HG03432 (cell line): Measurements from ENCODE around the gene CEACAM16.
"Not testable (repeated sequence)": the region's sequence is repeated elsewhere in the genome, so short reads cannot be mapped to it uniquely, and the experiment has no call there.

Experiments
- ATAC-seq: cut with Tn5 transposase; IDR thresholded peaks from one replicate; pipeline ENCODE4 v1.9.1; 2021; ENCODE audit warnings: mild to moderate bottlenecking, moderate library complexity; ENCODE audit not compliant: unreplicated experiment

CEACAM16 gene

DNA sequence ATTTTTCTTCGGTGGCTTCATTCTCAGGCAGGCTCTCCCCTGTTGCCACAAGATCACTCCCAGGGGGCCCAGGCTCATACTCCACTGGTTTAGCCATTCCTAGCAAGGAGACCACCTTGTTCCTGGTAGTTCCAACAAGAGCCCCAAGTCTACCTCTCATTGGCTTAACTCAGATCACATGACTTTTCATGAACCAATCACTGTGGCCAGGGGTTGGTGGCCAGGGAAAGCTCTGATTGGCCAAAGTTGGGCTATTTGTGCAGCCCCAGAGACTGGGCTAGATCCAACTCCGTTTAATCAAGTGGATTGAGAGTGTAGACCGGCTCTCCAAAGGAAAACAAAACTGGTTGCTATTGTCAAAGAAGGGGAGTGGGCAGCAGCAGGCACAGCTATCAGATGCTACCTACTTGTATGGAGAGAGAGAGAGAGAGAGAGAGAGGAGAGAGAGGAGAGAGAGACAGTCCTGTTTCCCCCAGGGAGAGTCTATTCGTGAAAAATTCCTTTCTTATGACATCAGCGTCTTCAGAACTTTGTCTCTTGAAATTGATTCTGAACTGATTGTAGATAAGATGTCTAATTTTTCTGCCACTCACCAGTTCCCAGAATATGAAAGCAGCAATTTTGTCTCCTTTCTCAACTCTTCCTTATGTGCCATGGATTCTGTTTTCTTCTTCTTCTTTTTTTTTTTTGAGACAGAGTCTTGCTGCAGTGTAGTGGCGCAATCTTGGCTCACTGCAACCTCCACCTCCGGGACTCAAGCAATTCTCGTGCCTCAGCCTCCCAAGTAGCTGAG, 21.7 kb upstream of the CEACAM16 start:
- ATAC-seq: no peak

- ATAC-seq: no peak
Observed at GRCh38 chr19:44680536-44680935, 18.4 kb upstream of the CEACAM16 start.

DNA sequence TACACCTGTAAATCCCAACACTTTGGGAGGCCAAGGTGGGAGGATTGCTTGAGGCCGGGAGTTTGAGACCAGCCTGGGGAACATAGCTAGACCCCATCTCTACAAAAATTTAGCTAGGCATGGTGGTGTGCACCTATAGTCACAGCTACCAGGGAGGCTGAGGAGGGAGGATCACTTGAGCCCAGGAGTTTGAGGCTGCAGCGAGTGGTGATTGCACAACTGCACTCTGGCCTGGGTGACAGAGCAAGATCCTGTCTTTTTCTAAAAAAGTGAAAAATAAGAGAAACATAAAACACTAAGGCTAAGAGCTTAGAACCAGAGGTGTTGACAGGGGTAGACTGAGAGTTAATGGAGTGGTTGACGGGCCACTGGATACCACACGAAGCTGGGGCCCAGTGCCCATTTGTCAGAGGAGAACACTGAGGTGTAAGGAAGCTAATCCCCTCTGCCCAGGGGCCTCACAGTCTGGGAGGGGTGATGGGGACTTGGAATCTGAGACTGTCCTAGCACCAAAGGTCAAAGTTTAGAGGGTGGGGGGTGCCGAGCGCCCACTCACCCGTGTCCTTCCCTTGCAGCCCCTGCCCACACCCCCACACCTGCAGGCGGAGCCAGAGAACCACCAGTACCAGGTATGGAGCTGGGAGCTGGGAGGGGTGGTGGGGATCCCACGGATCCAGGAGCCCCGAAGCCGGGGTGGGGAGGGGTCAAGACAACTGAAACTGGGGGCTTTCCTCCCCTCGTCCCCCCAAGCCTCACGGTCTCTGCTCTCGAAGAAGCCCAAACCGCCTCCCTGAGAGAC, 16.8 kb upstream of the CEACAM16 start:
- ATAC-seq: no peak

- no peak for ATAC-seq
Observed at GRCh38 chr19:44682807-44683206, 16.1 kb upstream of the CEACAM16 start.

GRCh38 chr19:44683434-44684210, 15.3 kb upstream of the CEACAM16 start:
- no peak for ATAC-seq

GRCh38 chr19:44684396-44684795, 14.6 kb upstream of the CEACAM16 start:
- not testable (repeated sequence) for ATAC-seq

- no peak for ATAC-seq
Observed at GRCh38 chr19:44684892-44685863, 13.8 kb upstream of the CEACAM16 start.

- ATAC-seq: no peak
Observed at GRCh38 chr19:44685877-44686276, 13.1 kb upstream of the CEACAM16 start.

GRCh38 chr19:44686896-44687295, 12.1 kb upstream of the CEACAM16 start:
- no peak for ATAC-seq

GRCh38 chr19:44687888-44688287, 11.1 kb upstream of the CEACAM16 start:
- no peak for ATAC-seq

DNA sequence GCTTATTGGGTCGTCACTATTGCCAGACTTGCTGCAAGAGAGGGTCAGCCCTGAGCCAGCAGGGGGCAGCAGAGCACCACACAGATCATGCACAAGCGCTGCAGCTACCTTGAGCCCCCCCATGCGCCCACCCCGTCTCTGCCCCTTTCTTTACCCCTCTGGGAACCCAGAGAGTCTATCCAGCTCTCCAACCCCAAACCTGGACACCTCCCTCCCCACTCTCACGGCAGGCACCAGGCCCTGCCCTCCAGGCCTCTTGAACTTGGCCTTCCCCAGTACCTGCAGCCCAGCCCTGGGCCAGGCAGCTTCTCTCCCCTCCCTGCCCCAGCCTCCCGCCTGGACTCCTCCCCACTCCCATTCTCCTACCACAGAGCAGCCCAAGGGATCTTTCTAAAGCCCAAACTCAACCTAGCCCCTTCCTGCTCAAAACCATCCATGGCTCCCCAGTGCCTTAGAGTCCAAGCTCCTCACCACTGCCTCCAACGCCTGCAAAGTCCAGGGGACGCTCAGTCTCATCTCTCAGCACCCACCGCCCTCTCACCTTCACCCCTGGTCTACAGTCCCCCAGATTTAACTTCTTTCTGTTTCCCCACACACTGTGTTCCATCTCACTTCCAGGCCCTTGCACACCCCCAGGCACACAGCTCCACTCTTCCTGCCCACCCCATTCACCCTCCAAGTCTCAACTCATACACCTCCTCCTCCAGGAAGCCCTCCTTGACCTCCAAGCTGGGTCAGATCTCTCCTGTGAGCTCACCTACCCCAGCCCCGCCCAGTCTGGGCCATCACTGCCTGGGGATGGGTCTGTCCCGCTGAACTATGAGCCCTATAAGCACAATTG, 9.4 kb upstream of the CEACAM16 start:
- no peak for ATAC-seq

- ATAC-seq: no peak
Observed at GRCh38 chr19:44690131-44690440, 8.9 kb upstream of the CEACAM16 start.

DNA sequence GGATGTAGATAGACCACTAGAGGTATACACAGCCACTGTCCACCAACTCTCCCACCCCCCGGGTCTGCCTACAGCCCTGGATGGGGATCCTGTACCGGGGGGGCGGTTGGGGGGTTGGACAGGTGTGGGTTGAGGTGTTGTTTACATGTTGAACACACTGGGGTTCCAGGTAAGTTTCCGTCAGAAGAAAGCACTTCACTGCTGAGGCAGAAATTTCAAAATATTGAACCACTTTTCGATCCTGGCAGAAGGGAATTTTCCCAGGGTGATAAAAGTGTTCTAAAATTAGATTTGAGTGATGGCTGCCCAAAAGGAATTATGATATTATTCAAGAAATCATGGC, 6.6 kb upstream of the CEACAM16 start:
- ATAC-seq: peak; percentile 18

- ATAC-seq: no peak
Observed at GRCh38 chr19:44694184-44694579, 4.8 kb upstream of the CEACAM16 start.

- no peak for ATAC-seq
Observed at GRCh38 chr19:44696939-44697669, 1.8 kb upstream of the CEACAM16 start.

- no peak for ATAC-seq
Observed at GRCh38 chr19:44697670-44698034, 1.3 kb upstream of the CEACAM16 start.

- ATAC-seq: no peak
Observed at GRCh38 chr19:44700547-44700946, 1.6 kb downstream of the CEACAM16 start.

DNA sequence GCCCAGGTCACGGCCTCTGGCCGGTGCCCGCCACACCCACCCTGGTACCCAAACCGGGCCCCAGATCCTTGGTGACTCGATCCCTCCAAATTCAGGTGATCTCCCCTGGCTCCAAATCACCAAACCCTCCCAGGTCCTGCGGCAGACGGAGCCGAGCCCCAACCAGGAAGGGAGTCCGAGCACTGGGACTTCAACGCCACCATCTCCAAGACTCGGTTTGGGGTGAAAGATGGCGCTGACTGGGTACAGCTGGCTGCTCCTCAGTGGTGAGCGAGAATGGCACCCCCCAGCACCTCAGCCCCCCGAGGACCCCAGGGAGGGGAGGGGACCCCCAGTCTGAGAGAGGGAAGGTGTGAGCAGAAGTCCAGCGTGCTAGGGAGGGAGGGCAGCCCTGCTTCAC, 2.3 kb downstream of the CEACAM16 start:
- no peak for ATAC-seq

GRCh38 chr19:44702551-44703176, 3.7 kb downstream of the CEACAM16 start:
- no peak for ATAC-seq
